OCI-LY7 (cell line): Measurements from ENCODE around the gene SH3PXD2A. TPM values are rescaled to one million over a fixed set of nuclear protein-coding genes. Genes with fewer than 3 reads are reported as not detected.

Experiments
- BruUV-seq: library from RNA; stranded (reverse); fragments of 400-500 nt; replicated peaks from 2 replicates; lab custom pipeline; 2021; lab: Mats Ljungman, UMichigan
- CTCF ChIA-PET: fragments of 300-600 bp; sonication (Branson Sonifier 250); formaldehyde crosslinking; loops from one replicate; lab custom pipeline; 2022; ENCODE audit warnings: antibody characterized with exemption; ENCODE audit not compliant: unreplicated experiment; lab: Charles Lee
- POLR2A ChIA-PET: fragments of 300-600 bp; sonication (Branson Sonifier 250); formaldehyde crosslinking; loops from one replicate; lab custom pipeline; 2022; ENCODE audit warnings: antibody characterized with exemption; lab: Charles Lee
- DNase-seq: peaks from one replicate; pipeline ENCODE4 v3.0.0-alpha.2; 2015; ENCODE audit warnings: low spot score
- H2AFZ ChIP-seq: fragments of 200-600 bp; sonication (generic), shearing (Covaris generic); 2 replicates; pipeline ENCODE4 v1.6.1; 2014; ENCODE audit warnings: mild to moderate bottlenecking, antibody characterized with exemption, low read length, moderate library complexity
- H3K27ac ChIP-seq: fragments of 200-600 bp; sonication (generic); 2 replicates; pipeline ENCODE4 v1.5.1; 2014; ENCODE audit warnings: mixed run types, low read depth, mild to moderate bottlenecking, moderate library complexity, low read length, inconsistent platforms; ENCODE audit not compliant: poor library complexity, severe bottlenecking
- H3K36me3 ChIP-seq: fragments of 200-600 bp; sonication (generic); 2 replicates; pipeline ENCODE4 v1.6.1; 2014; ENCODE audit warnings: mild to moderate bottlenecking, antibody characterized with exemption, low read length, moderate library complexity, mixed read lengths; ENCODE audit not compliant: insufficient read depth
- H3K4me1 ChIP-seq: fragments of 200-600 bp; sonication (generic); 2 replicates; pipeline ENCODE4 v1.5.1; 2014; ENCODE audit warnings: mild to moderate bottlenecking, low read length; ENCODE audit not compliant: insufficient read depth, poor library complexity, severe bottlenecking
- H3K4me2 ChIP-seq: fragments of 200-600 bp; sonication (generic); 2 replicates; pipeline ENCODE4 v1.6.1; 2014; ENCODE audit warnings: mild to moderate bottlenecking, low read length
- H3K4me3 ChIP-seq: fragments of 200-600 bp; sonication (generic); 2 replicates; pipeline ENCODE4 v1.5.1; 2014; ENCODE audit warnings: mild to moderate bottlenecking, low read depth, low read length; ENCODE audit not compliant: poor library complexity, severe bottlenecking
- H3K79me2 ChIP-seq: fragments of 200-600 bp; sonication (generic); 2 replicates; pipeline ENCODE4 v1.6.1; 2016; ENCODE audit warnings: low read depth, mild to moderate bottlenecking, low read length, moderate library complexity, mixed read lengths; ENCODE audit not compliant: insufficient read depth
- H3K9me2 ChIP-seq: fragments of 200-600 bp; sonication (generic); 2 replicates; pipeline ENCODE4 v1.6.1; 2016; ENCODE audit warnings: mild to moderate bottlenecking, low read length, mixed read lengths; ENCODE audit not compliant: insufficient read depth
- H3K9me3 ChIP-seq: fragments of 200-600 bp; sonication (generic); 2 replicates; pipeline ENCODE4 v1.6.1; 2014; ENCODE audit warnings: mild to moderate bottlenecking, mixed run types, low read length, mixed read lengths
- H4K20me1 ChIP-seq: fragments of 200-600 bp; sonication (generic); 2 replicates; pipeline ENCODE4 v1.6.1; 2014; ENCODE audit warnings: mild to moderate bottlenecking, antibody characterized with exemption, low read length, moderate library complexity, mixed read lengths; ENCODE audit not compliant: insufficient read depth
- EZH2phosphoT487 ChIP-seq: fragments of 200-600 bp; sonication (generic); IDR thresholded peaks from 2 replicates; pipeline ENCODE4 v1.6.1; 2018; ENCODE audit warnings: low read depth, borderline replicate concordance, mild to moderate bottlenecking, mixed run types, antibody characterized with exemption, low read length, moderate library complexity, mixed read lengths
- intact Hi-C: fragments of 100-400 bp; cut with micrococcal nuclease; formaldehyde crosslinking; loops from one replicate; pipeline ENCODE4 v1.10.0; 2022; ENCODE audit not compliant: unreplicated experiment
- total RNA-seq, 2 experiments: library from RNA; depleted of rRNA in 1 of 2; stranded (reverse); fragments of >200 nt in 1 of 2; shearing (Covaris generic) in 1 of 2; gene quantifications; 2 replicates each; pipeline ENCODE4 v1.2.3, GENCODE V29; 2014 to 2022
- TF ChIP-seq, protein P1 (sequence below): fragments of 200-600 bp; sonication (generic); conservative IDR thresholded peaks from 2 replicates; pipeline ENCODE4 v1.5.1; 2014; ENCODE audit warnings: mild to moderate bottlenecking, antibody characterized with exemption, low read length, moderate library complexity, mixed read lengths

SH3PXD2A gene
- total RNA-seq, 2 experiments from 2014 or later: 0.85 to 5.9 TPM

DNA sequence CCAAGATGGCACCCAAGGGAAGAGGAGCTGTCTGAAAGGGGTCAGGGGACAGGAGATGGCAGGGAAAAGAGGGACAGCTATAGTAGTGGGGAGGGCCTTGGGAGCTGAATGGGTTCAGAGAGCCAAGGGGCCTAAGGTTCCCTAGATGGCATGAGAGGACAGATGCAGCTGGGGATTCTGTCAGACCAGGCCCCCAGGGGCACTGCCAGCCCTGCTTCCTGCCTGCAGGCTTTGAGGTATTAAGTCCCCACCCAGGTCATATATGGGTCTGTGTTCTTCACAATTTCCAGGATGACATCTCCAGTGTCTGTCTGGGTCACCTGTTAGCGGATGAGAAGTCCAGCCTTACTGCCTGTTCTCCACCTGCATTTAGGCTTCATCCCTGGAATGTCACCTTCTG, 305.1 kb downstream of the SH3PXD2A start:
- Histone ChIP-seq H3K36me3 (no peaks in the 10 kb centered on the region), H2AFZ (no peak overlapping the region), H3K79me2 (no peaks in the 10 kb centered on the region), H3K4me3 (no peak overlapping the region), H3K27ac (no peak overlapping the region), H4K20me1 (no peaks in the 10 kb centered on the region), H3K9me3 (no peaks in the 10 kb centered on the region), H3K4me2 (no peak overlapping the region), H3K9me2 (no peaks in the 10 kb centered on the region), H3K4me1 (peaks cover 40% of the 10 kb centered on the region)
- CTCF ChIA-PET: no interaction called here
- DNase-seq: no peak
- POLR2A ChIA-PET: interaction anchor here (0.5 kb wide), 1 partner anchor 18 kb away, joined by 3 read pairs; no protein-coding TSS in a partner anchor
- no TSS peak for BruUV-seq
- TF ChIP-seq, protein P1, sequence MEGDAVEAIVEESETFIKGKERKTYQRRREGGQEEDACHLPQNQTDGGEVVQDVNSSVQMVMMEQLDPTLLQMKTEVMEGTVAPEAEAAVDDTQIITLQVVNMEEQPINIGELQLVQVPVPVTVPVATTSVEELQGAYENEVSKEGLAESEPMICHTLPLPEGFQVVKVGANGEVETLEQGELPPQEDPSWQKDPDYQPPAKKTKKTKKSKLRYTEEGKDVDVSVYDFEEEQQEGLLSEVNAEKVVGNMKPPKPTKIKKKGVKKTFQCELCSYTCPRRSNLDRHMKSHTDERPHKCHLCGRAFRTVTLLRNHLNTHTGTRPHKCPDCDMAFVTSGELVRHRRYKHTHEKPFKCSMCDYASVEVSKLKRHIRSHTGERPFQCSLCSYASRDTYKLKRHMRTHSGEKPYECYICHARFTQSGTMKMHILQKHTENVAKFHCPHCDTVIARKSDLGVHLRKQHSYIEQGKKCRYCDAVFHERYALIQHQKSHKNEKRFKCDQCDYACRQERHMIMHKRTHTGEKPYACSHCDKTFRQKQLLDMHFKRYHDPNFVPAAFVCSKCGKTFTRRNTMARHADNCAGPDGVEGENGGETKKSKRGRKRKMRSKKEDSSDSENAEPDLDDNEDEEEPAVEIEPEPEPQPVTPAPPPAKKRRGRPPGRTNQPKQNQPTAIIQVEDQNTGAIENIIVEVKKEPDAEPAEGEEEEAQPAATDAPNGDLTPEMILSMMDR: no peak
- TF ChIP-seq EZH2phosphoT487: no peak
- intact Hi-C loops: no loop called here

DNA sequence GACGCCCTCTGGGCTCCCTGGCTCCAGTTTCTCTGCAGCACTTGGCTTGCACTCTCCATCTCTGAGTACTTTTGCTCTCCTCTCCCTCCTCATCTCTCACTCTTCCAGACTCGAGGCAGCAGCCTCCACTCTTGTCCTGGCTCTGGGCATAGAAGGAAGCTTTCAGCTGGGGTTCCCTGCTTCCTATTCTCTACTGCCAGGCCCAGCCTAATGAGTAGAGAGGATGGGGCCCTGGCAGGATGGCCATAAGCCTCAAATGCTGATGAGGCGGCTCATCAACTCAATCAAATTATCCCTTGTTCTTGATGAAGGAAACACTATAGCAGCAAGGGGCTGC, 306.1 kb downstream of the SH3PXD2A start:
- TF ChIP-seq EZH2phosphoT487: no peak
- TF ChIP-seq, protein P1: no peak
- no peak overlapping the region for H2AFZ ChIP-seq
- no peaks in the 10 kb centered on the region for H3K79me2 ChIP-seq
- no peaks in the 10 kb centered on the region for H3K36me3 ChIP-seq
- ChIA-PET CTCF (no interaction called here), POLR2A (interaction anchor here (0.7 kb wide), 1 partner anchor 119 kb away, joined by 3 read pairs; no protein-coding TSS in a partner anchor)
- intact Hi-C loops: no loop called here
- BruUV-seq: no TSS peak
- H3K27ac ChIP-seq: no peak overlapping the region
- H3K4me1 ChIP-seq: peaks cover 49% of the 10 kb centered on the region
- H3K9me2 ChIP-seq: no peaks in the 10 kb centered on the region
- no peaks in the 10 kb centered on the region for H3K9me3 ChIP-seq
- DNase-seq: no peak
- H3K4me2 ChIP-seq: no peak overlapping the region
- no peak overlapping the region for H3K4me3 ChIP-seq
- no peaks in the 10 kb centered on the region for H4K20me1 ChIP-seq

DNA sequence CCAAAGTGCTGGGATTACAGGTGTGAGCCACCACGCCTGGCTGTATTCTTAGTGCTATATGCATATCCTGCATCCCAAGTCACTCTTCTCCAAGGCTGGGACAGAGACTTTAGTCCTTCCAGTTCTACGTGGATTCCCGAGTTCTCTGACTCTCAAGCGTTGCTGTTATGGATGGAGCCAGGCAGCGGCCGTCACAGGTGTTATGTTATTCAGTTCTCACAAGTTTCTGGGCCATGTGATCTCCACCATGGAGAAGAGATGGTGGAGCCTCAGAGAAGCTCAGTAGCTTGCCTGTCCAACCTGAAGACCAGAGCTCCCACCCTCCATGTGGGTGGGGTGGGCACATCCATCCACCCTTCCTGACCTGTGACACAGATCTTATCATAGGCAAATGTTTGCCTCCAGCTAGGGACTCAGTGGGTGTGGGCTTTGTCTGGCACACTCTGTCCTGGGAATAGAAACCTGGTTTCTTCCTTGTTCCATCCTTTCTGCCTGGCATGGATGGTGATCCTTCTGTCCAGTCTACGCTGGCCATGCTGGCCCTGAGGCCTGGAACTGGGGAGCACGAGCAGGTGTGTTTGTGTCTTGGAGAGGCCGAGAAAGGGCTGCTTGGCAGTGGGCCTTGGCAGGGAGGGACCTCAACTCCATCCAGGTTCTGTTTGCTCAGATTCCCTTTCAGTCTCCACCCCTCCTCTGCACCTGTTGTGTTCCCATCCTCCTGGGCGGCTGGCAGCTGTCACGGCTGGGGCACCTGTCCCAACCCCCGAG, 306.6 kb downstream of the SH3PXD2A start:
- Histone ChIP-seq H3K36me3 (no peaks in the 10 kb centered on the region), H3K4me3 (no peak overlapping the region), H3K27ac (no peak overlapping the region), H3K4me1 (peaks cover 55% of the 10 kb centered on the region), H3K9me2 (no peaks in the 10 kb centered on the region), H2AFZ (no peak overlapping the region), H4K20me1 (no peaks in the 10 kb centered on the region), H3K4me2 (no peak overlapping the region), H3K79me2 (no peaks in the 10 kb centered on the region), H3K9me3 (no peaks in the 10 kb centered on the region)
- DNase-seq: no peak
- CTCF ChIA-PET: no interaction called here
- intact Hi-C loops: no loop called here
- BruUV-seq: no TSS peak
- TF ChIP-seq, protein P1: no peak
- TF ChIP-seq EZH2phosphoT487: no peak
- POLR2A ChIA-PET: interaction anchor here (0.7 kb wide), 1 partner anchor 120 kb away, joined by 3 read pairs; no protein-coding TSS in a partner anchor
